DND-41 (cell line): ENCODE measurements around the gene CERS6.

Experiments used
- ATAC-seq: fragments of 200-7000 bp; cut with Tn5 transposase; 3 replicates; pipeline ENCODE4 v1.9.1; 2021; ENCODE audit warnings: low read depth; ENCODE audit not compliant: insufficient read depth
- DNase-seq: peaks from one replicate; pipeline ENCODE4 v3.0.0-alpha.2; 2020
- H2AFZ ChIP-seq: 2 replicates; pipeline ENCODE4 v1.6.0; 2012; ENCODE audit warnings: low read depth, low read length
- H3K27ac ChIP-seq: 2 replicates; pipeline ENCODE4 v1.5.1; 2012; ENCODE audit warnings: low read length, inconsistent platforms
- H3K27me3 ChIP-seq: fragments of 200-600 bp; sonication (generic); 2 replicates; pipeline ENCODE4 v1.6.0; 2012; ENCODE audit warnings: low read length, mild to moderate bottlenecking, inconsistent platforms; ENCODE audit not compliant: insufficient read depth, poor library complexity
- H3K36me3 ChIP-seq: 2 replicates; pipeline ENCODE4 v1.5.1; 2012; ENCODE audit warnings: low read length, inconsistent platforms; ENCODE audit not compliant: insufficient read depth
- H3K4me1 ChIP-seq: 2 replicates; pipeline ENCODE4 v1.5.1; 2012; ENCODE audit warnings: mild to moderate bottlenecking, low read length; ENCODE audit not compliant: insufficient read depth
- H3K4me2 ChIP-seq: 2 replicates; pipeline ENCODE4 v1.6.0; 2012; ENCODE audit warnings: mild to moderate bottlenecking, moderate library complexity, low read length, inconsistent platforms; ENCODE audit not compliant: insufficient read depth
- H3K4me3 ChIP-seq, 2 experiments: fragments of 200-600 bp in 1 of 2; shearing (Covaris generic) in 1 of 2; 2 replicates each; pipeline ENCODE4 v1.5.1; 2012 to 2016; ENCODE audit warnings: inconsistent platforms in 2 of 2, low read length in 2 of 2, mild to moderate bottlenecking in 2 of 2, low read depth in 1 of 2, moderate library complexity in 1 of 2
- H3K79me2 ChIP-seq: 2 replicates; pipeline ENCODE4 v1.6.0; 2012; ENCODE audit warnings: low read length, inconsistent platforms; ENCODE audit not compliant: insufficient read depth
- H3K9ac ChIP-seq: 2 replicates; pipeline ENCODE4 v1.6.0; 2012; ENCODE audit warnings: low read depth, mild to moderate bottlenecking, inconsistent platforms, low read length, moderate library complexity
- H3K9me3 ChIP-seq: 2 replicates; pipeline ENCODE4 v1.5.1; 2012; ENCODE audit warnings: low read length, moderate library complexity, mild to moderate bottlenecking, inconsistent platforms; ENCODE audit not compliant: insufficient read depth, severe bottlenecking
- H4K20me1 ChIP-seq: 2 replicates; pipeline ENCODE4 v1.6.0; 2012; ENCODE audit warnings: low read length; ENCODE audit not compliant: insufficient read depth
- EZH2 ChIP-seq: IDR thresholded peaks from 3 replicates; pipeline ENCODE4 v1.6.1; 2012; ENCODE audit warnings: borderline replicate concordance, low read depth, mild to moderate bottlenecking, moderate library complexity, low read length, inconsistent platforms; ENCODE audit not compliant: severe bottlenecking
- TF ChIP-seq, protein P1 (sequence below): IDR thresholded peaks from 2 replicates; pipeline ENCODE4 v1.5.1; 2012; ENCODE audit warnings: borderline replicate concordance, low read length, moderate library complexity, mild to moderate bottlenecking; ENCODE audit not compliant: poor library complexity, severe bottlenecking; ENCODE audit errors: extremely low read depth

Gene CERS6

GRCh38 chr2:168810235-168810634 lies 354.2 kb downstream of the CERS6 start:
- H3K4me2 ChIP-seq = no peak overlapping the region
- no peaks in the 10 kb centered on the region for H3K79me2 ChIP-seq
- no peak overlapping the region for H2AFZ ChIP-seq

DNA sequence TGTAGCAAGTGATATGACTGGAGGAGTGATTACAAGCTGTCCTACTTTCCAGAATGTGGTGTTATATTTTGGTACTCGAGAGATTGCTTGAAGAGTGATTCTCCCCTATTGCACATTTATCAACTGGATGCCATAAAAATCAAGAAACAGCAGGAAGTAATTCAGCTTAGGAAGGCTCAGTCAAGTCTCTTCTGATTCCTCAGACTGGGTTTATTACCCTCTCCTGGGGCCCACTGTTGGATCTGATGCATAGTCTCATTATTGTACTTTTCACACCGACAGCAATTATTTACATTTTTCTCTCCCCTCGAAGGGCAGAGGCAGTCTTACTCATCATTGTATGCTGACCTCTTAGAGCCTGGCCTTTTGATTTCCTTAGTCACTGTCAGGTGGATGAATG lies 355.6 kb downstream of the CERS6 start:
- ATAC-seq (no peak), DNase-seq (no peak)
- H3K4me2 ChIP-seq = no peak overlapping the region
- H3K4me1 ChIP-seq = no peaks in the 10 kb centered on the region
- no peak overlapping the region for H3K4me3 ChIP-seq
- no peaks in the 10 kb centered on the region for H4K20me1 ChIP-seq
- H3K36me3 ChIP-seq = no peaks in the 10 kb centered on the region
- no peak overlapping the region for H3K9ac ChIP-seq
- no peaks in the 10 kb centered on the region for H3K79me2 ChIP-seq
- no peak overlapping the region for H2AFZ ChIP-seq
- no peaks in the 10 kb centered on the region for H3K27me3 ChIP-seq
- H3K27ac ChIP-seq = no peak overlapping the region
- no peaks in the 10 kb centered on the region for H3K9me3 ChIP-seq
- TF ChIP-seq, protein P1, sequence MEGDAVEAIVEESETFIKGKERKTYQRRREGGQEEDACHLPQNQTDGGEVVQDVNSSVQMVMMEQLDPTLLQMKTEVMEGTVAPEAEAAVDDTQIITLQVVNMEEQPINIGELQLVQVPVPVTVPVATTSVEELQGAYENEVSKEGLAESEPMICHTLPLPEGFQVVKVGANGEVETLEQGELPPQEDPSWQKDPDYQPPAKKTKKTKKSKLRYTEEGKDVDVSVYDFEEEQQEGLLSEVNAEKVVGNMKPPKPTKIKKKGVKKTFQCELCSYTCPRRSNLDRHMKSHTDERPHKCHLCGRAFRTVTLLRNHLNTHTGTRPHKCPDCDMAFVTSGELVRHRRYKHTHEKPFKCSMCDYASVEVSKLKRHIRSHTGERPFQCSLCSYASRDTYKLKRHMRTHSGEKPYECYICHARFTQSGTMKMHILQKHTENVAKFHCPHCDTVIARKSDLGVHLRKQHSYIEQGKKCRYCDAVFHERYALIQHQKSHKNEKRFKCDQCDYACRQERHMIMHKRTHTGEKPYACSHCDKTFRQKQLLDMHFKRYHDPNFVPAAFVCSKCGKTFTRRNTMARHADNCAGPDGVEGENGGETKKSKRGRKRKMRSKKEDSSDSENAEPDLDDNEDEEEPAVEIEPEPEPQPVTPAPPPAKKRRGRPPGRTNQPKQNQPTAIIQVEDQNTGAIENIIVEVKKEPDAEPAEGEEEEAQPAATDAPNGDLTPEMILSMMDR = no peak
- no peak for TF ChIP-seq EZH2

More at GRCh38 chr2:168810235-168810634, 354.2 kb downstream of the CERS6 start:
- no peaks in the 10 kb centered on the region for H3K27me3 ChIP-seq
- TF ChIP-seq EZH2 = no peak
- TF ChIP-seq, protein P1 = no peak
- H3K9ac ChIP-seq = no peak overlapping the region
- no peak overlapping the region for H3K27ac ChIP-seq
- H3K36me3 ChIP-seq = no peaks in the 10 kb centered on the region
- DNase-seq (no peak), ATAC-seq (no peak)
- no peaks in the 10 kb centered on the region for H3K9me3 ChIP-seq
- no peak overlapping the region for H3K4me3 ChIP-seq
- no peaks in the 10 kb centered on the region for H4K20me1 ChIP-seq
- H3K4me1 ChIP-seq = no peaks in the 10 kb centered on the region

DNA sequence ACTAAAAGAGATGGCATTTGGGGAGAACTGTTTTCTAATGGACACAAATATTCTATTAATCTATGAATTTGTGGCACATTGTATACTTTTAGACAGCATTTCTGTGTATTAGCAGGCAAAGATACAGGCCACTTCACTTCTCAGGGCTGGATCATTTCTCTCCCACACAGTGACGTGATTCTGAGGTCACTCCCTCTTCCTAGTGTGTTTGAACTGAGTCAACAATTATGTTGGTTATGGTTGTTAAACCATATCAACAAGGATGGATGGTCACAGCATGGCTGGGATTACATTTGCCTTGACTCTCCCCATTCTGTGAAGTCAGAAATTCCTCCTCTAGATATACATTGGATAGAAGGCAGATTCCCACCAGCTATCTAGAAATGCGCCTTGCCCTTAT lies 358.0 kb downstream of the CERS6 start:
- Histone ChIP-seq H4K20me1 (no peaks in the 10 kb centered on the region), H3K9me3 (no peaks in the 10 kb centered on the region), H3K4me3 (no peak overlapping the region), H3K27ac (no peak overlapping the region), H3K36me3 (no peaks in the 10 kb centered on the region), H3K79me2 (no peaks in the 10 kb centered on the region), H3K4me2 (no peak overlapping the region), H3K9ac (no peak overlapping the region), H3K27me3 (no peaks in the 10 kb centered on the region), H3K4me1 (no peaks in the 10 kb centered on the region), H2AFZ (no peak overlapping the region)
- TF ChIP-seq, protein P1 = no peak
- no peak for TF ChIP-seq EZH2
- DNase-seq (no peak), ATAC-seq (no peak)
